A673 (cell line): ENCODE measurements around the gene ACP1. TPM values are rescaled to one million over a fixed set of nuclear protein-coding genes. Genes with fewer than 3 reads are reported as not detected.

Source experiments
- BruUV-seq: library from RNA; stranded (reverse); fragments of 400-500 nt; replicated peaks from 2 replicates; lab custom pipeline; 2021; lab: Mats Ljungman, UMichigan
- CTCF ChIA-PET: fragments of 300-600 bp; sonication (Branson Sonifier 250); formaldehyde crosslinking; loops from one replicate; lab custom pipeline; 2022; ENCODE audit warnings: antibody characterized with exemption; lab: Charles Lee
- POLR2A ChIA-PET: fragments of 300-600 bp; sonication (Branson Sonifier 250); formaldehyde crosslinking; loops from one replicate; lab custom pipeline; 2022; ENCODE audit warnings: antibody characterized with exemption; ENCODE audit not compliant: low non-redundant PET; lab: Charles Lee
- DNase-seq: peaks from one replicate; pipeline ENCODE4 v3.0.0-alpha.2; 2015; ENCODE audit warnings: low spot score
- H3K27ac ChIP-seq: fragments of 200-600 bp; sonication (generic); 2 replicates; pipeline ENCODE4 v1.5.1; 2016; ENCODE audit warnings: mixed run types, low read depth, mild to moderate bottlenecking, mixed read lengths, antibody characterized with exemption, low read length; ENCODE audit not compliant: poor library complexity, severe bottlenecking
- H3K27me3 ChIP-seq: fragments of 200-600 bp; sonication (generic); replicated peaks from 2 replicates; pipeline ENCODE4 v1.6.1; 2017; ENCODE audit warnings: mixed run types, low read depth, mild to moderate bottlenecking, mixed read lengths, antibody characterized with exemption, low read length; ENCODE audit not compliant: insufficient read depth, poor library complexity
- H3K36me3 ChIP-seq: fragments of 200-600 bp; sonication (generic); 2 replicates; pipeline ENCODE4 v1.6.1; 2016; ENCODE audit warnings: mixed run types, mild to moderate bottlenecking, mixed read lengths, antibody characterized with exemption, low read length; ENCODE audit not compliant: insufficient read depth, poor library complexity, severe bottlenecking
- H3K4me1 ChIP-seq: fragments of 200-600 bp; sonication (generic); 2 replicates; pipeline ENCODE4 v1.6.1; 2017; ENCODE audit warnings: mixed run types, mild to moderate bottlenecking, mixed read lengths, antibody characterized with exemption, low read length; ENCODE audit not compliant: insufficient read depth, poor library complexity, severe bottlenecking
- H3K4me3 ChIP-seq: fragments of 200-600 bp; sonication (generic); 2 replicates; pipeline ENCODE4 v1.5.1; 2016; ENCODE audit warnings: low read depth, mixed run types, mild to moderate bottlenecking, mixed read lengths, low read length; ENCODE audit not compliant: poor library complexity, severe bottlenecking
- H3K9me3 ChIP-seq: fragments of 200-600 bp; sonication (generic); 2 replicates; pipeline ENCODE4 v1.6.1; 2016; ENCODE audit warnings: mixed run types, low read depth, mild to moderate bottlenecking, mixed read lengths, antibody characterized with exemption, low read length; ENCODE audit not compliant: poor library complexity, severe bottlenecking
- CTCF ChIP-seq: fragments of 300-800, 200-600 bp; sonication (generic); conservative IDR thresholded peaks from 2 replicates; pipeline ENCODE4 v1.5.1; 2017; ENCODE audit warnings: low read depth, mild to moderate bottlenecking, antibody characterized with exemption, low read length, moderate library complexity, mixed read lengths
- EZH2 ChIP-seq: fragments of 200-600 bp; sonication (generic); IDR thresholded peaks from 2 replicates; pipeline ENCODE4 v1.6.1; 2017; ENCODE audit warnings: borderline replicate concordance, low read depth, mild to moderate bottlenecking, mixed read lengths, antibody characterized with exemption, low read length; ENCODE audit not compliant: poor library complexity, severe bottlenecking
- intact Hi-C: fragments of 100-400 bp; cut with micrococcal nuclease; formaldehyde crosslinking; loops from one replicate; pipeline ENCODE4 v1.10.0; 2022; ENCODE audit not compliant: unreplicated experiment
- total RNA-seq: library from RNA; stranded (reverse); gene quantifications from 2 replicates; pipeline ENCODE4 v1.2.3, GENCODE V29; 2021

Gene ACP1
- total RNA-seq, 1 experiment from 2014 or later, result 161 TPM

- intact Hi-C loops, result no loop called here
- Histone ChIP-seq H3K36me3 (no peaks in the 10 kb centered on the region), H3K4me3 (no peak overlapping the region), H3K27me3 (no peaks in the 10 kb centered on the region), H3K4me1 (no peaks in the 10 kb centered on the region), H3K9me3 (no peaks in the 10 kb centered on the region), H3K27ac (no peak overlapping the region)
- BruUV-seq, result no TSS peak
- no peak for DNase-seq
- TF ChIP-seq EZH2 (no peak), CTCF (no peak)
- ChIA-PET POLR2A (interaction anchor here (0.8 kb wide), 1 partner anchor 438 kb away, joined by 7 read pairs; the partner anchor contains the start of gene TMEM18), CTCF (no interaction called here)
Observed at GRCh38 chr2:238869-239268, 25.9 kb upstream of the ACP1 start.

DNA sequence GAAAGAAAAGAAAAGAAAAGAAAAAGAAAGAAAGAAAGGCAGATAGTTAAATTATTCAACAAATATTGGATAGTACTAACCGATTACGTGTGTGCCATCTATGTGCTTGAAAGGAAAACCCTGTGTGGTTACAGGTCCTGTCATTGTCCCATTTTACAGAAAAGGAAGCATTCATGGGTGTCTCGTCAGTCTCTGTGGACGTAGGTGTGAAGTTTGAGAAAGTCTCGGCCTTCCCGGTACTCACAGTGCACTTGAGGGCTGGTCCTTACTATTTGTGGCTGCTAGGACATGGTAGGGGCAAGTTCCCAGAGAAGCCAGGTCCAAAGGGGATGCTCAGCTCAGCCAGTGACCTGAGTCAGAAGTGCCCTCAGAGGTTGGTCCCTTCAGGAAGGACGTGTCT lies 20.2 kb upstream of the ACP1 start:
- CTCF ChIA-PET, result no interaction called here
- intact Hi-C loops, result no loop called here

DNA sequence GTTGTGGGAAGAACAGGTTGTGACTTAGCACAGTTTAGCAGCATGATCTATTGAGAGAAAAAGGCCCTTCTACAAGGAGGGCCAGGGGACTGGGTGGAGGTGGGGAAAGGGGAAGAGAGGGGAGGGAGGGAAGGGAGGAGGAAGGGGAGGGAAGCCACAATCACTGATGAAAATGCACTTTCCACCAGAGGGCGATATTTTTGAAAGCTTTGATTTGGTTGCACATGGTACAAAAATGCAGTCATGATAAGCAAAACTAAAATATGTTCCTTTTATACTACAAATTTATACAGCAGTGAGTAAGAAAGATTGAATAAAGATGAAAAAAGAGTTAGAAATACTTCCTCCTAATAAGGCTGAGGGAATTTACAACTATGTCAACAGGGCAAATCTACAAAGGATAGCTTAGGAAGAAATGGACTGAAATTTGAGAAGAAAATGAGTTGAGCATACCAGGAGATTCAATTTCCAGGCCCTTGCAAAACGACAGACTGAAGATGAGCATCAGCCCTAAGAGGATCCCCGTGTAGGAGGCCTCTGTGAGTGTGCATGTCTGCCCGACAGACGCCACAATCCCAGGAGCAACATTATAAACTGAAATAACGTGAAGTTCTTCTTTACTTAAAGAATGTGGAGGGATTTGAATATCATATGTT lies 18.1 kb upstream of the ACP1 start:
- TF ChIP-seq CTCF, result peak; percentile 71
- no peak for TF ChIP-seq EZH2
- no peaks in the 10 kb centered on the region for H3K27me3 ChIP-seq
- peak; percentile 77 for DNase-seq
- no peak overlapping the region for H3K27ac ChIP-seq
- ChIA-PET CTCF (no interaction called here), POLR2A (no interaction called here)
- no peaks in the 10 kb centered on the region for H3K4me1 ChIP-seq
- intact Hi-C loops, result loop anchor here (1.0 to 5.0 kb wide), 2 partner anchors 46 to 391 kb away; no protein-coding TSS in a partner anchor
- BruUV-seq, result no TSS peak
- no peaks in the 10 kb centered on the region for H3K9me3 ChIP-seq
- no peaks in the 10 kb centered on the region for H3K36me3 ChIP-seq
- no peak overlapping the region for H3K4me3 ChIP-seq

More for the DNA sequence above, 20.2 kb upstream of the ACP1 start:
- no TSS peak for BruUV-seq
- Histone ChIP-seq H3K4me3 (no peak overlapping the region), H3K36me3 (no peaks in the 10 kb centered on the region), H3K9me3 (no peaks in the 10 kb centered on the region), H3K27me3 (no peaks in the 10 kb centered on the region), H3K4me1 (no peaks in the 10 kb centered on the region), H3K27ac (no peak overlapping the region)
- TF ChIP-seq CTCF, result no peak
- TF ChIP-seq EZH2, result no peak
- POLR2A ChIA-PET, result no interaction called here
- no peak for DNase-seq
